ENCODE measurements around the gene ZBTB43. TPM values are rescaled to one million over a fixed set of nuclear protein-coding genes. Genes with fewer than 3 reads are reported as not detected.

Gene ZBTB43
- total RNA-seq, 4 donors from 2014 or later, result 9.9 to 15.2 (median 12.7) TPM

DNA sequence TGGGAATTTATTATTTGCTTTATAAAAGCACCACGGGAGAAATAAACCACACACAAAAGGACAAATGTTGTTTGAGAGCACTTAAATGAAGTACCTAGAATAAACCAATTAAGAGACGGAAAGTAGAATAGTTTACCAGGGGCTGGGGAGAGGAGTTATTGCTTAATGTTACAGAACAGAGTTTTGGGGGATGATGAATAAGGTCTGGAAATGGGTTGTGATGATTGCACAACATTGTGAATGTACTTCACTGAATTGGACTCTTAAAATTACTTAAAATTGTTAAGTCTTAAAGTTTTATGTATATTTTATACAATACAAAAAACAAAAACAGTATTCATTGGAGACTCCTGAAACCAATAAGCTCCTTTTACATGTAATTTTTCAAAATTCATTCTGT is 1.5 kb downstream of the ZBTB43 start:
- TF ChIP-seq, protein P1, sequence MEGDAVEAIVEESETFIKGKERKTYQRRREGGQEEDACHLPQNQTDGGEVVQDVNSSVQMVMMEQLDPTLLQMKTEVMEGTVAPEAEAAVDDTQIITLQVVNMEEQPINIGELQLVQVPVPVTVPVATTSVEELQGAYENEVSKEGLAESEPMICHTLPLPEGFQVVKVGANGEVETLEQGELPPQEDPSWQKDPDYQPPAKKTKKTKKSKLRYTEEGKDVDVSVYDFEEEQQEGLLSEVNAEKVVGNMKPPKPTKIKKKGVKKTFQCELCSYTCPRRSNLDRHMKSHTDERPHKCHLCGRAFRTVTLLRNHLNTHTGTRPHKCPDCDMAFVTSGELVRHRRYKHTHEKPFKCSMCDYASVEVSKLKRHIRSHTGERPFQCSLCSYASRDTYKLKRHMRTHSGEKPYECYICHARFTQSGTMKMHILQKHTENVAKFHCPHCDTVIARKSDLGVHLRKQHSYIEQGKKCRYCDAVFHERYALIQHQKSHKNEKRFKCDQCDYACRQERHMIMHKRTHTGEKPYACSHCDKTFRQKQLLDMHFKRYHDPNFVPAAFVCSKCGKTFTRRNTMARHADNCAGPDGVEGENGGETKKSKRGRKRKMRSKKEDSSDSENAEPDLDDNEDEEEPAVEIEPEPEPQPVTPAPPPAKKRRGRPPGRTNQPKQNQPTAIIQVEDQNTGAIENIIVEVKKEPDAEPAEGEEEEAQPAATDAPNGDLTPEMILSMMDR (IDR thresholded peaks at IDR 0.05; ENCODE audit: low read depth), result no peak

DNA sequence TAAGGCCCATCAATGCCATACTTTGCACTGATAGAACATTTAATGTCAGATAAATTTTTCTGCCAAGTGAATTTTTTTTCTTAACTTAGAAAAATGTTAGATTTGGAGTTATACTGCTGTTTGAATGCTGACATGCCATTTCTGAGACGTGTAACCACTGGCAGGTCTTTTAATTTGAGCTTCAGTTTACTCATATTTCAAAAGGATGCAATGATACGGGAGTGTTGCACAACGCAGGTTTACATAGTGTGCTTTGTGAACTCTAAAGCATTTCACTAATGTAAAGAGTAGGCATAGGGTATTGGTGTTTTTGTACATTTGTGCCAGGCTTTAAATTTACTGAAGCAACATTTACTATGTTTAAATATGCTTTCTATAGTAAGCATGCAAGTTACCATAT is 4.2 kb downstream of the ZBTB43 start:
- TF ChIP-seq, protein P1 (IDR thresholded peaks at IDR 0.05; ENCODE audit: low read depth), result no peak

DNA sequence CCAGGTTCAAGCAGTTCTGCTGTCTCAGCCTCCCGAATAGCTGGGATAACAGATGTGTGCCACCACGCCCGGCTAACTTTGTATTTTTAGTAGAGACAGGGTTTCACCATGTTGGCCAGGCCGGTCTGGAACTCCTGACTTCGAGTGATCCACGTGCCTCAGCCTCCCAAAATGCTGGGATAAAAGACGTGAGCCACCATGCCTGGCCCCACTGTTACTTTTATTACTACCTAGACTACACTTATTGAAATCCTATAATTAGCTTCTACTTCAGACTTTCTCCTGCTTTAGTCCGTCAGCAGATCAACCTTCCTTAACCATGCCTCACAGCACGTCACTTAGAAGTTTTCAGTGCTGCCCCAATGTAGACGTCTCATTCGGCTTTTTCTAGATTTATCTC is 8.2 kb downstream of the ZBTB43 start:
- TF ChIP-seq, protein P1 (IDR thresholded peaks at IDR 0.05; ENCODE audit: low read depth), result no peak

DNA sequence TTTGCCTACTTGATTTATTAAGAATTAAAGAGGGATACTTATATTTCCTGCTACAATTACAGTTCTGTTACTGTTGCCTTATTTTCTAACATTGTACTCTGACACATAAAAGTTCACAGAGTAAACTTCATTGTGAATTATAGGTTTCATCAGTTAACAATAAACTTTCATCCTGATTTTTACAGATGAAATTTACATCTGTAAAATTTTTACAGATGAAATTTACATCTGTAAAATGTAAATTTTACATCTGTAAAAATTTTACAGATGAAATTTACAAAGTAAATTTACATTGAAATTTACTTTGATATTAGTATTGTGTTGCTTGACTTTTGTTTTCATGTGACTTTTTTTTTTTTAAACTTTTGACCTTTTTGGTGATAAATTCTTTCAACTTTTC is 9.3 kb downstream of the ZBTB43 start:
- TF ChIP-seq, protein P1 (IDR thresholded peaks at IDR 0.05; ENCODE audit: low read depth), result no peak

DNA sequence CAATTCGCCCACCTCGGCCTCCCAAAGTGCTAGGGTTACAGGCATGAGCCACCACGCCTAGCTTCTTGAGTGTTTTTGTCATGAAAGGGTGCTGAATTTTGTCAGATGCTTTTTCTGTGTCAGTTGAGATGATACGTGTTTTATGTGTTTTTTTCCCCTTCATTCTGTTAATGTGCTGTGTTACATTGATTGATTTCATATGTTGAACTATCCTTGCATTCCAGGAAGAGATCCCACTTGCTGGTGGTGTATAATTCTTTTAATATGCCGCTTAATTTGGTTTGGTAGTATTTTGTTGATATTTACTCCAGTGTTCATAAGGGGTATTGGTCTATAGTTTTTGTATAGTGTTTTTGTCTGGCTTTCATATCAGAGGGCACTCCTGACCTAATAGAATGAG is 13.6 kb downstream of the ZBTB43 start:
- TF ChIP-seq, protein P1 (IDR thresholded peaks at IDR 0.05; ENCODE audit: low read depth), result no peak

DNA sequence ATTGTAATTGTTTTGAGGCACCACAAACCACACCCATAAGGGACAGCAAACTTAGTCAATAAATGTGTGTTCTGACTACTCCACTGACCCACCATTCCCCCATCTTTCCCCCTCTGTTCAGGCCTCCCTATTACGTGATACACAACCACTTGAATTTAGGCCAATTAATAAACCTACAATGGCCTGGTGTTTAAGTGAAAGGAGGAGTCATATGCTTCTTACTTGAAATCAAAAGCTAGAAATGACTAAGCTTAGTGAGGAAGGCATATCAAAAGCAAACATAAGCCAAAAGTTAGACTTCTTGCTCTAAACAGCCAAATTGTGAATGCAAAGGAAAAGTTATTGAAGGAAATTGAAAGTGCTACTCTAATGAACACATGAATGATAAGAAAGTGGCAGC is 14.6 kb downstream of the ZBTB43 start:
- TF ChIP-seq, protein P1 (IDR thresholded peaks at IDR 0.05; ENCODE audit: low read depth), result no peak

DNA sequence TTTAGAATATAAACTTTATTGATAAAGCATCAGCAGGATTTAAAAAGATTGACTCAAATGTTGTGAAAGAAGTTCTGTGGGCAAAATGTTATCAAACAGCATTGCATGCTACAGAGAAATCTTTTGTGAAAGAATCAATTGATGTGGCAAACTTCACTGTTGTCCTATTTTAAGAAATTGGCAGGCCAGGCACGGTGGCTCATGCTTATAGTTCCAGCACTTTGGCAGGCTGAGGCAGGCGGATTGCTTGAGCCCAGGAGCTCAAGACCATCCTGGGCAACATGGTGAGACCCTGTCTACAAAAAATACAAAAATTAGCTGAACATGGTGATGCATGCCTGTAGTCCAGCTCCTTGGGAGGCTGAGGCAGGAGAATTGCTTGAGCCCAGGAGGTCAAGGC is 17.4 kb downstream of the ZBTB43 start:
- TF ChIP-seq, protein P1 (IDR thresholded peaks at IDR 0.05; ENCODE audit: low read depth), result no peak
